H1 (cell line): ENCODE measurements around the gene TMPRSS9.

Experiments
- ATF2 ChIP-seq: IDR thresholded peaks from 2 replicates; pipeline ENCODE4 v1.6.1; 2012; ENCODE audit warnings: low read length, inconsistent platforms
- CTCF ChIP-seq, 3 experiments: IDR thresholded peaks; 1 replicate in 2 of 3; 2 replicates in 1 of 3; pipeline versions ENCODE4 v1.5.1 to v1.6.1; 2011; ENCODE audit warnings: low read length in 3 of 3, mild to moderate bottlenecking in 3 of 3, inconsistent platforms in 2 of 3, low read depth in 1 of 3, moderate library complexity in 1 of 3; ENCODE audit not compliant: insufficient read depth in 1 of 3; ENCODE audit errors: control extremely low read depth in 1 of 3
- EZH2 ChIP-seq: fragments of 200-600 bp; sonication (generic); IDR thresholded peaks from 2 replicates; pipeline ENCODE4 v1.7.1; 2012; ENCODE audit warnings: low read depth, mild to moderate bottlenecking, moderate library complexity, low read length, inconsistent platforms; ENCODE audit not compliant: severe bottlenecking
- FOSL1 ChIP-seq: IDR thresholded peaks from 2 replicates; pipeline ENCODE4 v1.6.1; 2011; ENCODE audit warnings: mild to moderate bottlenecking, low read depth, low read length, moderate library complexity; ENCODE audit not compliant: insufficient read depth
- HDAC2 ChIP-seq, 2 experiments: fragments of 300-600 bp in 1 of 2; sonication (generic) in 1 of 2; IDR thresholded peaks; 2 replicates each; pipeline ENCODE4 v1.6.1; 2011 to 2012; ENCODE audit warnings: low read depth in 2 of 2, low read length in 2 of 2, mild to moderate bottlenecking in 2 of 2, moderate library complexity in 2 of 2, borderline replicate concordance in 1 of 2, inconsistent platforms in 1 of 2
- POLR2A ChIP-seq, 2 experiments: IDR thresholded peaks; 1 replicate in 1 of 2; 2 replicates in 1 of 2; pipeline ENCODE4 v1.6.1; 2011; ENCODE audit warnings: low read depth in 2 of 2, low read length in 2 of 2, mild to moderate bottlenecking in 2 of 2; ENCODE audit errors: control extremely low read depth in 1 of 2
- RBBP5 ChIP-seq: IDR thresholded peaks from 2 replicates; pipeline ENCODE4 v1.7.1; 2012; ENCODE audit warnings: low read depth, mild to moderate bottlenecking, inconsistent platforms, low read length, moderate library complexity, borderline replicate concordance
- SUZ12 ChIP-seq: fragments of 200-600 bp; sonication (generic); IDR thresholded peaks from 2 replicates; pipeline ENCODE4 v1.6.1; 2012; ENCODE audit warnings: mild to moderate bottlenecking, inconsistent platforms, low read length, moderate library complexity, mixed read lengths

GRCh38 chr19:2327773-2328400 is 32.2 kb upstream of the TMPRSS9 start:
- TF ChIP-seq POLR2A (IDR thresholded peaks at IDR 0.05; ENCODE audit: control extremely low read depth in 1 of 2, low read depth in 2 of 2, low read length in 2 of 2): no peak; a peak in 2 of 3 replicates
- TF ChIP-seq FOSL1: no peak
- TF ChIP-seq RBBP5: no peak
- no peak for TF ChIP-seq CTCF (IDR thresholded peaks at IDR 0.05; ENCODE audit: control extremely low read depth in 1 of 3, insufficient read depth in 1 of 3, low read depth in 1 of 3, low read length in 3 of 3)
- no peak for TF ChIP-seq HDAC2 (IDR thresholded peaks at IDR 0.05; ENCODE audit: borderline replicate concordance in 1 of 2, low read depth in 2 of 2, low read length in 2 of 2)
- TF ChIP-seq SUZ12: no peak
- TF ChIP-seq ATF2: no peak; the same call in 1 of the 2 replicates
- no peak for TF ChIP-seq EZH2
